Fibroblast of skin of scalp (primary cell): Measurements from ENCODE around the gene TEX28.
"Not testable (repeated sequence)": the region's sequence is repeated elsewhere in the genome, so short reads cannot be mapped to it uniquely, and the experiment has no call there.

Experiments
- DNase-seq: peaks from one replicate; pipeline ENCODE4 v3.0.0-alpha.2; 2013

Gene TEX28

GRCh38 chrX:154239982-154240503 lies 54.9 kb downstream of the TEX28 start:
- DNase-seq = not testable (repeated sequence)

DNA sequence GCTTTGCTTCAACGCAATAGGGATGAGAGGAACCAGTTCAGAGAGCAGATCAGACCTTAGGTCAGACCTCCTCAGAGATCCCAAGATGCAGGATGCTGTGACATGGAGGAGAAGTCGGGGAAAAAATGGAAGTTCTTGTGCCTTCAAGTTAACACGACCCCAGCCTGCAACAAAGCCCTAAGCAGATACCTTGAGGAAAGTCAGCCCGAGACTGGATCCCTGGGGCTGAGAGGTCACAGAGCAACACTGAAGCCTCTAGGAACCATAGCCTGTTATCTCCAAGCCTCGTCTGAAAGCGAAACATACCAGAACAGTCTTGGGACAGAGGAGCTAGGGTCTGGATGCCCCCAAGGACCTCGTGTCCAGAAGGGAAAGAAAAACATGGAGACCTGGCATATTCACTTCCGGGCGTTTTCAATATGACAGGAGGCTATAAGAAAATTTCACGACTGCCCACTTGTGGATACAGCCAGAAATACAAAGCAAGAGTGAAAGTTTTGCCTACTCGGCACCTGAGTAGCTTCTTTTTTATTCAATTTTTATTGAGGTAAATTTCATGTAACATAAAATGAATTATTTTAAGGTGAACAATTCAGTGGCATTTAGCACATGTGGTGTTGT lies 55.9 kb downstream of the TEX28 start:
- not testable (repeated sequence) for DNase-seq

DNA sequence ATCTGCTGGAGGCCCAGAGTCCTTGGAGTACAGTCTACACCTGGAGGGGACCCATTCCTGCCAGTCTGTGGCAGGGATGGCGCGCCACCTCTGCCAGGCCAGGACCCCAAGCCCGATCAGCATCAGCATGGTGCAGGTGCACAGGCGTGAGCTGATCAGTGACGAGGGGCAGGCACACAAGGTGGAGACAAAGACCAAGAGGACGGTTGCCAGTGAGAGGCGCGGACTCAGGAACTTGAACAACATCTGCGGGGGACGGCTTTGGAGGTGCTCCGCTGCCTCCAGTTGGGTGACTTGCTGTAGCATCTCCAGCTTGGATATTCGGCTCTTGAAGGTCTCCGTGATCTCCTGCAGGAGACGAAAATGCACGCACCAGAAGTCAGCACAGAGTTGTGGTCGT lies 61.3 kb downstream of the TEX28 start:
- DNase-seq = not testable (repeated sequence)

GRCh38 chrX:154231443-154231842 lies 63.5 kb downstream of the TEX28 start:
- DNase-seq = not testable (repeated sequence)

DNA sequence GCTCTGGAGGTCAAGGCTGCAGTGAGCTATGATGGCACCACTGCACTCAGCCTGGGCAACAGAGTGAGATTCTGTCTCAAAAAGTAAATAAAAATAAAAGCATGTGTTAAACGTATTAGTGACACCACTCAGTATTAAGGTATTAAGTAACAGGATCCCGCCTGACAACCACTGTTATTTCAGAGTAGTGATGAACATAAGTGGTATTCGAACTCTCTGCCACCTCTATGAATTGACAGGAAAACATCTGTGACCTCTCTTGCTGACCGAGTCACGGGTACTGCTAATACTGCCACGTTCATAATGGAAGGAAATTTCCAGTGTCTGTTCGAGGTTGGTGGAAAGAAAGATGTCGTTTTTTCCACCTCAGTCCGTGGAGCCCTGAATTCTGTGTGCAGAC lies 68.2 kb downstream of the TEX28 start:
- not testable (repeated sequence) for DNase-seq

DNA sequence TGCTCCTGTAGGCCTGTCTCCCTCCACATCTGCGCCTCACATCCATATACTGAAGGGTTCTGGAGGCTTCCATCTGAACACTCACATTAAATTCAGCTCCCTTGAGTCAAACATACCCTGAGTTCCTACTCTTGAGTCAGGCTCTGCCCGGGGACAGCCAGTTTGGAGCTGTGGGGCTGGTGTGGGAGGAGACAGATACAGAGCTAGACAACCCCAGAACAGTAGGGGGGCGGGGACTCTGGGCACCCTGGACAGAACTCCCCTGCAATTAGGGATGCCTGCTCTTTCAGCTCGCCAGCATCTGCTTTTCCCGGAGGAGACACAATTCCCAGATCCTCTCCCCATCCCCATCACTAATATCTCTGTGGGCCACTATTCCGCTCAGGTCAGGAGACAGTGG lies 69.6 kb downstream of the TEX28 start:
- not testable (repeated sequence) for DNase-seq
